ENCODE data around the gene AGPS. TPM values are rescaled to one million over a fixed set of nuclear protein-coding genes. Genes with fewer than 3 reads are reported as not detected.
"Not testable (repeated sequence)": the region's sequence is repeated elsewhere in the genome, so short reads cannot be mapped to it uniquely, and the experiment has no call there.

AGPS gene
- total RNA-seq, 1 donor from 2014 or later = 80.7 TPM

- DNase-seq (ENCODE audit: low spot score) = no peak
Measured at GRCh38 chr2:177419274-177419673, 26.7 kb downstream of the AGPS start.

GRCh38 chr2:177422271-177422670, 29.7 kb downstream of the AGPS start:
- no peak for DNase-seq (ENCODE audit: low spot score)

GRCh38 chr2:177424120-177424519, 31.5 kb downstream of the AGPS start:
- DNase-seq (ENCODE audit: low spot score) = not testable (repeated sequence)

GRCh38 chr2:177424620-177425019, 32.0 kb downstream of the AGPS start:
- not testable (repeated sequence) for DNase-seq (ENCODE audit: low spot score)

- DNase-seq (ENCODE audit: low spot score) = no peak
Measured at GRCh38 chr2:177427316-177427715, 34.7 kb downstream of the AGPS start.

GRCh38 chr2:177427936-177428335, 35.4 kb downstream of the AGPS start:
- DNase-seq (ENCODE audit: low spot score) = not testable (repeated sequence)

- no peak for DNase-seq (ENCODE audit: low spot score)
Measured at GRCh38 chr2:177429688-177430325, 37.2 kb downstream of the AGPS start.

- DNase-seq (ENCODE audit: low spot score) = no peak
Measured at GRCh38 chr2:177430411-177430810, 37.8 kb downstream of the AGPS start.

GRCh38 chr2:177431111-177431725, 38.6 kb downstream of the AGPS start:
- not testable (repeated sequence) for DNase-seq (ENCODE audit: low spot score)

- DNase-seq (ENCODE audit: low spot score) = no peak
Measured at GRCh38 chr2:177432703-177433102, 40.1 kb downstream of the AGPS start.

- no peak for DNase-seq (ENCODE audit: low spot score)
Measured at GRCh38 chr2:177433402-177433801, 40.8 kb downstream of the AGPS start.

GRCh38 chr2:177434475-177434874, 41.9 kb downstream of the AGPS start:
- no peak for DNase-seq (ENCODE audit: low spot score)

- no peak for DNase-seq (ENCODE audit: low spot score)
Measured at GRCh38 chr2:177445200-177445599, 52.6 kb downstream of the AGPS start.

GRCh38 chr2:177448031-177448430, 55.5 kb downstream of the AGPS start:
- DNase-seq (ENCODE audit: low spot score) = no peak

- DNase-seq (ENCODE audit: low spot score) = no peak
Measured at GRCh38 chr2:177449159-177449558, 56.6 kb downstream of the AGPS start.

GRCh38 chr2:177455187-177455586, 62.6 kb downstream of the AGPS start:
- DNase-seq (ENCODE audit: low spot score) = no peak

GRCh38 chr2:177459756-177460155, 67.2 kb downstream of the AGPS start:
- DNase-seq (ENCODE audit: low spot score) = not testable (repeated sequence)

- DNase-seq (ENCODE audit: low spot score) = no peak
Measured at GRCh38 chr2:177460973-177461585, 68.5 kb downstream of the AGPS start.

- no peak for DNase-seq (ENCODE audit: low spot score)
Measured at GRCh38 chr2:177464549-177464948, 72.0 kb downstream of the AGPS start.

- DNase-seq (ENCODE audit: low spot score) = no peak
Measured at GRCh38 chr2:177465400-177466138, 73.0 kb downstream of the AGPS start.

- DNase-seq (ENCODE audit: low spot score) = no peak
Measured at GRCh38 chr2:177466337-177467195, 74.0 kb downstream of the AGPS start.
